GM23338 (cell line): ENCODE results near the gene SNAPC2. TPM values are rescaled to one million over a fixed set of nuclear protein-coding genes. Genes with fewer than 3 reads are reported as not detected.

Experiments
- ATAC-seq: fragments of 200-7000 bp; cut with Tn5 transposase; 3 replicates; pipeline ENCODE4 v1.9.1; 2020
- DNase-seq: peaks from one replicate; pipeline ENCODE4 v3.0.0-alpha.2; 2015; ENCODE audit warnings: low spot score
- H2AFZ ChIP-seq: fragments of 200-600 bp; sonication (generic); 2 replicates; pipeline ENCODE4 v1.8.0; 2016; ENCODE audit warnings: antibody characterized with exemption, mild to moderate bottlenecking, moderate library complexity
- H3F3A ChIP-seq: fragments of 200-600 bp; sonication (generic); replicated peaks from 2 replicates; pipeline ENCODE4 v1.8.0; 2017; ENCODE audit warnings: antibody characterized with exemption, mixed run types, low read depth
- H3K27ac ChIP-seq: fragments of 200-600 bp; sonication (generic); 2 replicates; pipeline ENCODE4 v1.6.1; 2016; ENCODE audit warnings: low read depth
- H3K27me3 ChIP-seq: fragments of 200-600 bp; sonication (generic); 2 replicates; pipeline ENCODE4 v1.8.0; 2016; ENCODE audit warnings: mild to moderate bottlenecking, mixed run types, moderate library complexity; ENCODE audit not compliant: insufficient read depth
- H3K36me3 ChIP-seq: fragments of 200-600 bp; sonication (generic); 2 replicates; pipeline ENCODE4 v1.8.0; 2016; ENCODE audit warnings: mild to moderate bottlenecking; ENCODE audit not compliant: insufficient read depth
- H3K4me1 ChIP-seq: fragments of 200-600 bp; sonication (generic); 2 replicates; pipeline ENCODE4 v1.8.0; 2016; ENCODE audit warnings: mild to moderate bottlenecking, moderate library complexity; ENCODE audit not compliant: insufficient read depth
- H3K4me2 ChIP-seq: fragments of 200-600 bp; sonication (generic); 2 replicates; pipeline ENCODE4 v1.7.1; 2017; ENCODE audit warnings: mixed run types
- H3K4me3 ChIP-seq: fragments of 200-600 bp; sonication (generic); 2 replicates; pipeline ENCODE4 v1.6.1; 2016; ENCODE audit warnings: mixed run types
- H3K79me2 ChIP-seq: fragments of 200-600 bp; sonication (generic); replicated peaks from 2 replicates; pipeline ENCODE4 v1.8.0; 2017; ENCODE audit warnings: mild to moderate bottlenecking; ENCODE audit not compliant: insufficient read depth
- H3K9me2 ChIP-seq: fragments of 200-600 bp; sonication (generic); 2 replicates; pipeline ENCODE4 v1.8.0; 2017; ENCODE audit not compliant: insufficient read depth
- H4K20me1 ChIP-seq: fragments of 200-600 bp; sonication (generic); replicated peaks from 2 replicates; pipeline ENCODE4 v1.8.0; 2017; ENCODE audit warnings: mild to moderate bottlenecking; ENCODE audit not compliant: insufficient read depth
- H3K27ac Mint-ChIP-seq: 2 replicates; pipeline ENCODE4 v1.8.0; 2020; ENCODE audit warnings: inconsistent platforms, mild to moderate bottlenecking, moderate library complexity, mixed read lengths
- H3K27me3 Mint-ChIP-seq: 3 replicates; pipeline ENCODE4 v1.8.0; 2022; ENCODE audit warnings: low read depth, mild to moderate bottlenecking, moderate library complexity, mixed read lengths, inconsistent platforms; ENCODE audit not compliant: insufficient read depth, poor library complexity
- H3K36me3 Mint-ChIP-seq: 3 replicates; pipeline ENCODE4 v1.8.0; 2021; ENCODE audit warnings: low read depth, mild to moderate bottlenecking, inconsistent platforms, moderate library complexity, mixed read lengths
- H3K4me1 Mint-ChIP-seq: 3 replicates; pipeline ENCODE4 v1.8.0; 2020; ENCODE audit warnings: mild to moderate bottlenecking, inconsistent platforms, mixed read lengths
- H3K4me3 Mint-ChIP-seq: 3 replicates; pipeline ENCODE4 v1.8.0; 2021; ENCODE audit warnings: moderate library complexity, mild to moderate bottlenecking, inconsistent platforms, mixed read lengths
- H3K9me3 Mint-ChIP-seq: 3 replicates; pipeline ENCODE4 v1.8.0; 2020; ENCODE audit warnings: moderate library complexity, mild to moderate bottlenecking, inconsistent platforms, mixed read lengths
- CREB1 ChIP-seq: fragments of 250-450 bp; sonication (Bioruptor Pico); IDR thresholded peaks from 2 replicates; pipeline ENCODE4 v1.5.0; 2020; ENCODE audit warnings: low read depth, mild to moderate bottlenecking, moderate library complexity
- EZH2 ChIP-seq: fragments of 200-600 bp; sonication (generic); IDR thresholded peaks from one replicate; pipeline ENCODE4 v1.8.0; 2017; ENCODE audit warnings: antibody characterized with exemption, mild to moderate bottlenecking, low read depth; ENCODE audit not compliant: unreplicated experiment
- EZH2phosphoT487 ChIP-seq: fragments of 200-600 bp; sonication (generic); IDR thresholded peaks from one replicate; pipeline ENCODE4 v1.8.1; 2018; ENCODE audit warnings: antibody characterized with exemption; ENCODE audit not compliant: unreplicated experiment
- NANOG ChIP-seq: IDR thresholded peaks from 2 replicates; pipeline ENCODE4 v1.6.1; 2016; ENCODE audit warnings: antibody characterized with exemption, borderline replicate concordance
- POLR2AphosphoS5 ChIP-seq: IDR thresholded peaks from 2 replicates; pipeline ENCODE4 v1.6.1; 2016; ENCODE audit warnings: antibody characterized with exemption, low read depth
- ZNF462 ChIP-seq: fragments of 250-450 bp; sonication (Bioruptor Pico); IDR thresholded peaks from 2 replicates; pipeline ENCODE4 v1.5.0; 2020; ENCODE audit warnings: mild to moderate bottlenecking, moderate library complexity
- polyA plus RNA-seq: library from polyadenylated mRNA; unstranded; fragments of >200 nt; fragmentation: Nextera tagmentation; extraction: Ambion mirVana; gene quantifications from 2 replicates; pipeline ENCODE4 v1.2.1, GENCODE V29; 2016
- total RNA-seq: library from RNA; depleted of rRNA; stranded (reverse); fragments of >200 nt; shearing (Covaris generic); gene quantifications from 2 replicates; pipeline ENCODE4 v1.2.3, GENCODE V29; 2014
- TF ChIP-seq, protein P1 (sequence below): IDR thresholded peaks from one replicate; pipeline ENCODE4 v1.6.1; 2018; ENCODE audit warnings: antibody characterized with exemption; ENCODE audit not compliant: unreplicated experiment

SNAPC2 gene
- total and polyA plus RNA-seq, 2 experiments from 2014 or later, result 17.1 to 25.1 TPM

GRCh38 chr19:7883105-7883504 is 37.0 kb upstream of the SNAPC2 start:
- Mint-ChIP-seq H3K4me1 (no peaks in the 10 kb centered on the region), H3K9me3 (no peaks in the 10 kb centered on the region)
- no peak for TF ChIP-seq CREB1 (CRISPR knock-in tag)
- no peak for TF ChIP-seq EZH2
- TF ChIP-seq, protein P1, sequence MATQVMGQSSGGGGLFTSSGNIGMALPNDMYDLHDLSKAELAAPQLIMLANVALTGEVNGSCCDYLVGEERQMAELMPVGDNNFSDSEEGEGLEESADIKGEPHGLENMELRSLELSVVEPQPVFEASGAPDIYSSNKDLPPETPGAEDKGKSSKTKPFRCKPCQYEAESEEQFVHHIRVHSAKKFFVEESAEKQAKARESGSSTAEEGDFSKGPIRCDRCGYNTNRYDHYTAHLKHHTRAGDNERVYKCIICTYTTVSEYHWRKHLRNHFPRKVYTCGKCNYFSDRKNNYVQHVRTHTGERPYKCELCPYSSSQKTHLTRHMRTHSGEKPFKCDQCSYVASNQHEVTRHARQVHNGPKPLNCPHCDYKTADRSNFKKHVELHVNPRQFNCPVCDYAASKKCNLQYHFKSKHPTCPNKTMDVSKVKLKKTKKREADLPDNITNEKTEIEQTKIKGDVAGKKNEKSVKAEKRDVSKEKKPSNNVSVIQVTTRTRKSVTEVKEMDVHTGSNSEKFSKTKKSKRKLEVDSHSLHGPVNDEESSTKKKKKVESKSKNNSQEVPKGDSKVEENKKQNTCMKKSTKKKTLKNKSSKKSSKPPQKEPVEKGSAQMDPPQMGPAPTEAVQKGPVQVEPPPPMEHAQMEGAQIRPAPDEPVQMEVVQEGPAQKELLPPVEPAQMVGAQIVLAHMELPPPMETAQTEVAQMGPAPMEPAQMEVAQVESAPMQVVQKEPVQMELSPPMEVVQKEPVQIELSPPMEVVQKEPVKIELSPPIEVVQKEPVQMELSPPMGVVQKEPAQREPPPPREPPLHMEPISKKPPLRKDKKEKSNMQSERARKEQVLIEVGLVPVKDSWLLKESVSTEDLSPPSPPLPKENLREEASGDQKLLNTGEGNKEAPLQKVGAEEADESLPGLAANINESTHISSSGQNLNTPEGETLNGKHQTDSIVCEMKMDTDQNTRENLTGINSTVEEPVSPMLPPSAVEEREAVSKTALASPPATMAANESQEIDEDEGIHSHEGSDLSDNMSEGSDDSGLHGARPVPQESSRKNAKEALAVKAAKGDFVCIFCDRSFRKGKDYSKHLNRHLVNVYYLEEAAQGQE, result no peak
- no peak for TF ChIP-seq ZNF462
- TF ChIP-seq POLR2AphosphoS5, result no peak
- no peak for TF ChIP-seq NANOG
- no peak for TF ChIP-seq EZH2phosphoT487

More at GRCh38 chr19:7883105-7883504, 37.0 kb upstream of the SNAPC2 start:
- DNase-seq, result no peak
- H3K4me3 Mint-ChIP-seq, result no peak overlapping the region
- Histone ChIP-seq H3K4me3 (no peak overlapping the region), H3K79me2 (no peaks in the 10 kb centered on the region), H2AFZ (no peak overlapping the region), H3K4me1 (no peaks in the 10 kb centered on the region; the same call in 1 of the 2 replicates), H4K20me1 (no peaks in the 10 kb centered on the region; the same call in 1 of the 2 replicates), H3K27ac (no peak overlapping the region), H3K4me2 (no peak overlapping the region), H3F3A (no peaks in the 10 kb centered on the region), H3K9me2 (no peaks in the 10 kb centered on the region), H3K36me3 (no peaks in the 10 kb centered on the region), H3K27me3 (0 out of 2 replicates have a peak, but pooled peaks cover 3% of the 10 kb centered on the region)
- ATAC-seq, result no peak
- H3K27ac Mint-ChIP-seq, result no peak overlapping the region
- H3K27me3 Mint-ChIP-seq, result peaks cover 10% of the 10 kb centered on the region
- H3K36me3 Mint-ChIP-seq, result no peaks in the 10 kb centered on the region
